Mesenchymal stem cell (in vitro differentiated cells and primary cell): ENCODE measurements around the gene PIGBOS1.

ENCODE experiments used
- DNase-seq: peaks from one replicate; pipeline ENCODE4 v3.0.0-alpha.2; 2013
- H2AFZ ChIP-seq: one replicate; pipeline ENCODE4 v1.6.1; 2013; ENCODE audit warnings: low read depth, mild to moderate bottlenecking, control low read depth, inconsistent platforms, low read length, moderate library complexity
- H2AK5ac ChIP-seq: 2 replicates; pipeline ENCODE4 v1.6.1; 2013; ENCODE audit warnings: low read length, moderate library complexity, mild to moderate bottlenecking, inconsistent platforms; ENCODE audit not compliant: severe bottlenecking
- H2BK120ac ChIP-seq: one replicate; pipeline ENCODE4 v1.6.1; 2013; ENCODE audit warnings: low read depth, mild to moderate bottlenecking, inconsistent platforms, low read length, moderate library complexity
- H2BK12ac ChIP-seq, 2 experiments: one replicate each; pipeline ENCODE4 v1.6.1; 2013; ENCODE audit warnings: inconsistent platforms in 2 of 2, low read length in 2 of 2, mild to moderate bottlenecking in 2 of 2, moderate library complexity in 2 of 2, control low read depth in 1 of 2
- H2BK15ac ChIP-seq: one replicate; pipeline ENCODE4 v1.6.1; 2013; ENCODE audit warnings: mild to moderate bottlenecking, low read depth, inconsistent platforms; ENCODE audit not compliant: poor library complexity, severe bottlenecking
- H2BK5ac ChIP-seq: 2 replicates; pipeline ENCODE4 v1.6.1; 2013; ENCODE audit warnings: low read depth, mild to moderate bottlenecking, low read length, control low read depth, inconsistent platforms; ENCODE audit not compliant: poor library complexity, severe bottlenecking
- H3K14ac ChIP-seq, 2 experiments: one replicate each; pipeline ENCODE4 v1.6.1; 2013; ENCODE audit warnings: inconsistent platforms in 2 of 2, low read length in 2 of 2, control low read depth in 1 of 2, mild to moderate bottlenecking in 1 of 2, moderate library complexity in 1 of 2
- H3K18ac ChIP-seq, 2 experiments: one replicate each; pipeline ENCODE4 v1.6.1; 2013; ENCODE audit warnings: inconsistent platforms in 2 of 2, low read length in 2 of 2, control low read depth in 1 of 2, low read depth in 1 of 2, mild to moderate bottlenecking in 1 of 2
- H3K23ac ChIP-seq, 2 experiments: one replicate each; pipeline ENCODE4 v1.6.1; 2013; ENCODE audit warnings: inconsistent platforms in 2 of 2, low read length in 2 of 2, mild to moderate bottlenecking in 2 of 2, moderate library complexity in 2 of 2, control low read depth in 1 of 2
- H3K27ac ChIP-seq: 2 replicates; pipeline ENCODE4 v1.5.1; 2013; ENCODE audit warnings: mild to moderate bottlenecking, moderate library complexity, low read length, control low read depth, inconsistent platforms; ENCODE audit not compliant: poor library complexity, severe bottlenecking
- H3K27me3 ChIP-seq, 2 experiments: 2 replicates each; pipeline versions ENCODE4 v1.6.1 to v1.7.0; 2013; ENCODE audit warnings: low read length in 2 of 2, mild to moderate bottlenecking in 2 of 2, moderate library complexity in 2 of 2, control low read depth in 1 of 2, inconsistent platforms in 1 of 2; ENCODE audit not compliant: control insufficient read depth in 1 of 2, insufficient read depth in 1 of 2
- H3K36me3 ChIP-seq, 2 experiments: 2 replicates each; pipeline versions ENCODE4 v1.6.1 to v1.7.0; 2013; ENCODE audit warnings: low read length in 2 of 2, control low read depth in 1 of 2, inconsistent platforms in 1 of 2, low read depth in 1 of 2, mild to moderate bottlenecking in 1 of 2; ENCODE audit not compliant: insufficient read depth in 2 of 2, control insufficient read depth in 1 of 2
- H3K4ac ChIP-seq, 2 experiments: one replicate each; pipeline ENCODE4 v1.6.1; 2013; ENCODE audit warnings: inconsistent platforms in 2 of 2, low read length in 2 of 2, mild to moderate bottlenecking in 2 of 2, moderate library complexity in 2 of 2, control low read depth in 1 of 2, low read depth in 1 of 2
- H3K4me1 ChIP-seq: 2 replicates; pipeline ENCODE4 v1.6.1; 2013; ENCODE audit warnings: low read depth, low read length, control low read depth; ENCODE audit not compliant: control insufficient read depth, insufficient read depth
- H3K4me2 ChIP-seq: 2 replicates; pipeline ENCODE4 v1.6.1; 2013; ENCODE audit warnings: low read length, mild to moderate bottlenecking, inconsistent platforms; ENCODE audit not compliant: poor library complexity, severe bottlenecking
- H3K4me3 ChIP-seq, 2 experiments: 2 replicates each; pipeline versions ENCODE4 v1.5.1 to v1.7.0; 2013; ENCODE audit warnings: low read length in 2 of 2, mild to moderate bottlenecking in 2 of 2, control low read depth in 1 of 2, low read depth in 1 of 2; ENCODE audit not compliant: insufficient read depth in 1 of 2
- H3K79me1 ChIP-seq: replicated peaks from 2 replicates; pipeline ENCODE4 v1.6.1; 2013; ENCODE audit warnings: mild to moderate bottlenecking, control low read depth, low read length, inconsistent platforms; ENCODE audit not compliant: poor library complexity, severe bottlenecking
- H3K9ac ChIP-seq: 2 replicates; pipeline ENCODE4 v1.7.0; 2013; ENCODE audit warnings: mild to moderate bottlenecking, low read length, moderate library complexity
- H3K9me3 ChIP-seq: 2 replicates; pipeline ENCODE4 v1.7.0; 2013; ENCODE audit warnings: mild to moderate bottlenecking, low read length; ENCODE audit not compliant: control insufficient read depth
- H4K8ac ChIP-seq: one replicate; pipeline ENCODE4 v1.6.1; 2013; ENCODE audit warnings: inconsistent platforms, mild to moderate bottlenecking, low read length, moderate library complexity
- H4K91ac ChIP-seq: one replicate; pipeline ENCODE4 v1.6.1; 2013; ENCODE audit warnings: mild to moderate bottlenecking, low read length, inconsistent platforms
- WGBS: methylation state at CpG from one replicate; pipeline ENCODE4 v1.1.7; 2013; ENCODE audit warnings: mixed read lengths; 5-methylcytosine and 5-hydroxymethylcytosine counted together

The PIGBOS1 gene

DNA sequence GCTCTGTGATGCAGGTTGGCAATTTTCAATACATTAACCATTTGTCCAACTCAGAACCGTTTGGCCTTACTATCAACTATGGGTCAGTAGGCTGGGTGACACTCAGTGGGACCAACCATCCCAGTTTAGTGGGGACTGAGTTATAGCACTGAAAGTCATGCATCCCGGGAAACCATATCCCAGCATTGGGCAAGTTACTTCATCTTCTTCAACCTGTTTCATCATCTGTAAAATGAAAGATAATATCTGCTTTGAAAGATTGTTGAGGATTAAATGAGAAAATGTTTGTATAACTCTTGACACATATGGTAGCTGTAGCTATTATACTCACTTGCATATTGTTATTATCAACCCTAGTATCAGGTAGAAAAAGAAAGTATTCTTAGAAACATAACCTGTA, 41.2 kb downstream of the PIGBOS1 start:
- H3K4me3 ChIP-seq = no peak overlapping the region
- H3K9me3 ChIP-seq = no peaks in the 10 kb centered on the region
- H3K79me1 ChIP-seq = peaks cover 16% of the 10 kb centered on the region
- peak overlapping the region in 1 of 2 experiments; percentile 22 for H2BK12ac ChIP-seq
- no peak overlapping the region for H2BK120ac ChIP-seq
- no peak overlapping the region for H3K23ac ChIP-seq
- no peak overlapping the region for H3K14ac ChIP-seq
- H2AFZ ChIP-seq = no peak overlapping the region
- WGBS = 90% methylated on average over 1 of the region's 2 CpGs
- no peak overlapping the region for H2AK5ac ChIP-seq
- no peak overlapping the region for H2BK15ac ChIP-seq
- H3K18ac ChIP-seq = peak overlapping the region in 1 of 2 experiments; percentile 1
- no peak for DNase-seq
- H3K9ac ChIP-seq = no peak overlapping the region
- no peak overlapping the region for H3K27ac ChIP-seq
- H3K27me3 ChIP-seq = no peaks in the 10 kb centered on the region
- no peak overlapping the region for H3K4me2 ChIP-seq
- H4K91ac ChIP-seq = no peak overlapping the region
- H4K8ac ChIP-seq = no peak overlapping the region
- H3K4ac ChIP-seq = no peak overlapping the region
- H3K36me3 ChIP-seq = no peaks in the 10 kb centered on the region
- peaks cover 3% of the 10 kb centered on the region for H3K4me1 ChIP-seq
- H2BK5ac ChIP-seq = no peak overlapping the region

DNA sequence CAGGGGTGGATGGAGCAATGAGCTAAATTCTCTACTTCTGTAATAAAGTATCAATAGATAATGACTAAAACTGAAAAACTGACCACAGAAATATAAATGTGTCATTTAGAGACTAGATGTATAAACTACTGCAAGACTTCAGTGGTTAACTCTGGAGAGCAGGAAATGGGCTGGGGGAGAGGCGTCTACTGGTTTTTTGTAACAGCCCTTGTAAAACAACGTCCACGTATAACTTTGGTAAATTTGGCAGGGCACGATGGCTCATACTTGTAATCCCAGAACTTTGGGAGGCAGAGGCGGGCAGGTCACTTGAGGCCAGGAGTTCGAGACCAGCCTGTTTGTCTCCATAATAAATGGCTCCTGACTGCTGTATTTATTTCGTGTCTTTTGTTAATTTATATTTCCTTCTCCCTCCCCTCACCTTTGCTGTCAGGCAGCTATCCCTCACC, 41.8 kb downstream of the PIGBOS1 start:
- peak overlapping the region in 1 of 2 experiments; percentile 22 for H2BK12ac ChIP-seq
- no peak overlapping the region for H3K4me2 ChIP-seq
- no peak overlapping the region for H3K14ac ChIP-seq
- no peaks in the 10 kb centered on the region for H3K27me3 ChIP-seq
- H3K4ac ChIP-seq = no peak overlapping the region
- no peak overlapping the region for H2AFZ ChIP-seq
- no peak overlapping the region for H2BK5ac ChIP-seq
- no peak overlapping the region for H3K27ac ChIP-seq
- no peaks in the 10 kb centered on the region for H3K9me3 ChIP-seq
- peak overlapping the region; percentile 74 for H4K8ac ChIP-seq
- H2BK15ac ChIP-seq = no peak overlapping the region
- no peak overlapping the region for H3K9ac ChIP-seq
- H3K79me1 ChIP-seq = peaks cover 15% of the 10 kb centered on the region
- H2BK120ac ChIP-seq = no peak overlapping the region
- DNase-seq = peak; percentile 81
- peak overlapping the region; percentile 1 to 61 for H3K18ac ChIP-seq
- 48% methylated on average over 7 of the region's 7 CpGs for WGBS
- H2AK5ac ChIP-seq = no peak overlapping the region
- H3K4me3 ChIP-seq = no peak overlapping the region
- H3K23ac ChIP-seq = no peak overlapping the region
- no peaks in the 10 kb centered on the region for H3K4me1 ChIP-seq
- H3K36me3 ChIP-seq = no peaks in the 10 kb centered on the region
- no peak overlapping the region for H4K91ac ChIP-seq

DNA sequence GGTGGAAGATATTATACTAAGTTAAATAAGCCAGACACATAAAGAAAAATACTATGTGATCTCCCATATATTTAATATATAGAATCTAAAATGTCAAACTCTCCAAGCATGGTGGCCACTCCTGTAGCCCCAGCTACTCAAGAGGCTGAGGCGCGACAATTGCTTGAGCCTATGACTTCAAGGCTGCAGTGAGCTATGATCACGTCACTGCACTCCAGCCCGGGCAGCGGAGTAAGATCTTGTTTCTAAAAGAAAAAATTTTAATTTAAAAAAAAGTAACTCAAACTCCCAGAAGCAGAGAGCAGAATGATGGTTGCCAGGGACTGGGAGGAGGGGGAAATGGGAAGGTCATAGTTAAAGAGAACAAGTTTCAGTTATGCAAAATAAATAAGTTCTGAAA, 42.6 kb downstream of the PIGBOS1 start:
- Histone ChIP-seq H3K23ac (no peak overlapping the region), H2AFZ (no peak overlapping the region), H3K4me1 (no peaks in the 10 kb centered on the region), H3K4me2 (no peak overlapping the region), H2BK15ac (peak overlapping the region; percentile 67), H3K9ac (no peak overlapping the region), H3K4me3 (no peak overlapping the region), H4K91ac (no peak overlapping the region), H3K4ac (no peak overlapping the region), H3K36me3 (no peaks in the 10 kb centered on the region), H4K8ac (no peak overlapping the region), H2BK12ac (no peak overlapping the region), H2BK120ac (peak overlapping the region; percentile 19), H3K18ac (no peak overlapping the region), H3K27ac (no peak overlapping the region), H2BK5ac (peak overlapping the region; percentile 57), H2AK5ac (no peak overlapping the region), H3K14ac (no peak overlapping the region), H3K27me3 (no peaks in the 10 kb centered on the region), H3K79me1 (peaks cover 13% of the 10 kb centered on the region), H3K9me3 (no peaks in the 10 kb centered on the region)
- 95% methylated on average over 2 of the region's 5 CpGs for WGBS
- DNase-seq = no peak

DNA sequence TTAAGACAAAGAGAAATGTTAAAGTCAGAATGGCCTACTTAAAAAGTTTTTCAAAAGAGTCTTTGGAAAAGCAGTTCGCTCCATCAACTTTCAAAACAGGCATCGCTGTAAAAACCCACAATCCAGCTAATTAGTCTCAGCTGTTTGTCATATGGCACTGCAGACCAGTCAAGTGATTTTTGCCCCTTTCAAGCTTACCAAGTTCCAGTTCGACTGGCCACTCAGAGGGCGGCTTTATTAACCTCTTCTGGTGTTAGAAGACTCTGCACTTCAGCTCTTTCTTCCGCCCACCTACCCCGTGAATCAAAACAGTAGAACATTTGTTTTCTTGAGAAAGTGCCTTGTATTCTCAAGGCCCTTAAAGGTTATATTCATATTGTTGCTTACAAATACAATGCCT, 48.6 kb downstream of the PIGBOS1 start:
- 71% methylated on average over 4 of the region's 6 CpGs for WGBS
- Histone ChIP-seq H2BK12ac (no peak overlapping the region), H3K36me3 (peaks cover 0 to 9% of the 10 kb centered on the region in 2 experiments), H2BK5ac (no peak overlapping the region), H3K9ac (no peak overlapping the region), H3K23ac (no peak overlapping the region), H3K4me2 (no peak overlapping the region), H3K14ac (no peak overlapping the region), H3K4me3 (no peak overlapping the region), H3K27me3 (no peaks in the 10 kb centered on the region), H3K4ac (no peak overlapping the region), H3K18ac (no peak overlapping the region), H3K4me1 (peaks cover 4% of the 10 kb centered on the region), H2BK120ac (no peak overlapping the region), H2AK5ac (no peak overlapping the region), H4K8ac (no peak overlapping the region), H3K79me1 (peaks cover 31% of the 10 kb centered on the region), H3K9me3 (no peaks in the 10 kb centered on the region), H2AFZ (no peak overlapping the region), H2BK15ac (no peak overlapping the region), H4K91ac (no peak overlapping the region), H3K27ac (no peak overlapping the region)
- no peak for DNase-seq
